LHCN-M2 (cell line): Measurements from ENCODE around the gene SPRR3. TPM values are rescaled to one million over a fixed set of nuclear protein-coding genes. Genes with fewer than 3 reads are reported as not detected.
A peak's percentile ranks its signal among the peaks of the same experiment; 100 is the strongest.
"Not testable (repeated sequence)": the region's sequence is repeated elsewhere in the genome, so short reads cannot be mapped to it uniquely, and the experiment has no call there.

Experiments
- DNase-seq: peaks from one replicate; pipeline ENCODE4 v3.0.0-alpha.2; 2012; ENCODE audit warnings: low read depth
- total RNA-seq: library from RNA; depleted of rRNA; stranded (reverse); fragments of >200 nt; gene quantifications from 2 replicates; pipeline ENCODE4 v1.2.3, GENCODE V29; 2014

The SPRR3 gene
- total RNA-seq, 1 experiment from 2014 or later = not detected

- no peak for DNase-seq
Observed at GRCh38 chr1:152983234-152983633, 18.3 kb upstream of the SPRR3 start.

- no peak for DNase-seq
Observed at GRCh38 chr1:152983743-152984142, 17.8 kb upstream of the SPRR3 start, which contains the start of gene SPRR1A. Gene SPRR1A (plus strand): TSS chr1:152984081. CDS start chr1:152985231, 1,150 bp downstream.

- no peak for DNase-seq
Observed at GRCh38 chr1:152986578-152986977, 15.0 kb upstream of the SPRR3 start.

GRCh38 chr1:152993186-152993585 is 8.4 kb upstream of the SPRR3 start:
- no peak for DNase-seq

GRCh38 chr1:152995842-152996241 is 5.7 kb upstream of the SPRR3 start:
- no peak for DNase-seq

- no peak for DNase-seq
Observed at GRCh38 chr1:152996633-152997400, 4.7 kb upstream of the SPRR3 start.

GRCh38 chr1:152997901-152998300 is 3.6 kb upstream of the SPRR3 start:
- DNase-seq = no peak

GRCh38 chr1:152998476-152998875 is 3.1 kb upstream of the SPRR3 start:
- DNase-seq = no peak

GRCh38 chr1:152999818-153000217 is 1.7 kb upstream of the SPRR3 start:
- no peak for DNase-seq

- DNase-seq = no peak
Observed at GRCh38 chr1:153000294-153000693, 1.3 kb upstream of the SPRR3 start.

GRCh38 chr1:153011235-153011758 is 9.7 kb downstream of the SPRR3 start:
- DNase-seq = not testable (repeated sequence)

GRCh38 chr1:153021829-153022228 is 20.3 kb downstream of the SPRR3 start:
- DNase-seq = not testable (repeated sequence)

GRCh38 chr1:153022340-153022739 is 20.8 kb downstream of the SPRR3 start:
- not testable (repeated sequence) for DNase-seq

- no peak for DNase-seq
Observed at GRCh38 chr1:153023109-153023508, 21.6 kb downstream of the SPRR3 start.

- DNase-seq = no peak
Observed at GRCh38 chr1:153024413-153024812, 22.9 kb downstream of the SPRR3 start.

- DNase-seq = no peak
Observed at GRCh38 chr1:153025797-153026196, 24.2 kb downstream of the SPRR3 start.

GRCh38 chr1:153028766-153029165 is 27.2 kb downstream of the SPRR3 start:
- no peak for DNase-seq

GRCh38 chr1:153030895-153031294 is 29.3 kb downstream of the SPRR3 start, which contains the start of gene SPRR1B:
Gene SPRR1B (plus strand): TSS chr1:153031203. CDS start chr1:153032346, 1,143 bp downstream.
- no peak for DNase-seq

GRCh38 chr1:153032073-153032472 is 30.5 kb downstream of the SPRR3 start:
- no peak for DNase-seq

- peak; percentile 28 for DNase-seq
Observed at GRCh38 chr1:153032677-153033308, 31.2 kb downstream of the SPRR3 start.

- no peak for DNase-seq
Observed at GRCh38 chr1:153035211-153035610, 33.7 kb downstream of the SPRR3 start.

GRCh38 chr1:153040950-153041631 is 39.5 kb downstream of the SPRR3 start, which contains the start of gene SPRR2D:
Gene SPRR2D (minus strand): TSS chr1:153041120. CDS start chr1:153040346, 774 bp downstream.
- no peak for DNase-seq
